Stimulated activated CD4-positive, alpha-beta T cell treated with anti-CD3 and anti-CD28 coated beads, Interleukin-15, amount 100 ng/mL, for 24 hours (primary cell): Measurements from ENCODE around the gene ST7.
"Not testable (repeated sequence)": the region's sequence is repeated elsewhere in the genome, so short reads cannot be mapped to it uniquely, and the experiment has no call there.

Experiments
- DNase-seq: peaks from one replicate; pipeline ENCODE4 v3.0.0-alpha.2; 2020

The ST7 gene

DNA sequence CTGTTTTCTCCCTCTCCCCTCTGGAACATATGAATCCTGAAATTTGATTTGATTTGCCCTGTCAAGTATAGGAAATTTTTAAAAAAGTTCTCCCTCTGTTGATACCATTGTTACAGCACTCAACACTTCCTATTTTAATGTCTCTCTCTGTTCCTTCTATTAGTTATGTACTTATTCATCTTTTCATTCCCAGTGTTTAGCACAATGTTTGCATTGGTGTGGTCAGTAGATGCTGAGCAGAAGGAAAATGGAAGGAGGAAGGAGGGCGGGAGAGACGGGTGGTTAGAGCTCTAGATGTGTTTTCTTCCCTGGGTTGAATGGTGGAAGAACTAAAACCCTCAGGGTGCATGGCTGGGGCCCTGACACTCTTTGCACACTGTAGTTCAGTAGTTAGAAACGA is 290.1 kb downstream of the ST7 start:
- no peak for DNase-seq

DNA sequence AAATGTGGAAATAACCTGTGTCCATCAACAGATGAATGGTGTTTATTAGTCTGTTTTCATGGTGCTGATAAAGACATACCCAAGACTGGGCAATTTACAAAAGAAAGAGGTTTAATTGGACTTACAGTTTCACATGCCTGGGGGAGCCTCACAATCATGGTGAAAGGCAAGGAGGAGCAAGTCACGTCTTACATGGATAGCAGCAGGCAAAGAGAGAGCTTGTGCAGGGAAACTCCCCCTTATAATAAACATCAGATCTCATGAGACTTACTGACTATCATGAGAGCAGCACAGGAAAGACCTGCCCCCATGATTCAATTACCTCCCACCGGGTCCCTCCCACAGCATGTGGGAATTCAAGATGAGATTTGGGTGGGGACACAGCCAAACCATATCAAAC is 292.4 kb downstream of the ST7 start:
- DNase-seq, result not testable (repeated sequence)

DNA sequence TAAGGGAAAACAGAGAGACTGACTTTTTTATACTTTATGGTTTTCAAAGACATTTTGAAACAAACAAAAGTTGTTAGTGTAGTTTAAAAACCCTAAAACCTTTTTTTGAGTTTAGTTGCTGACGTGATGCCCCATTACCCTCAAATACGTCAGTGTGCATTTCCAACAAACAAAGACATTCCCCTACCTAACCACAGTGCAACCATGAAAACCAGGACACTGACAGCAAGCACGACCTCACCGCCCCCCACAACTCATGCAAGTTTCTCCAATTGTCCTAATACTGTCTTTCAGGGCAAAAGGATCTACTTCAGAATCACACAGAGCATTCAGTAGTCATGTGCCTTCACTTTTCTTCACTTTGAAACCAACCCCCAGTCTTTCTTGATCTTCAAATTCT is 294.5 kb downstream of the ST7 start:
- DNase-seq, result no peak

DNA sequence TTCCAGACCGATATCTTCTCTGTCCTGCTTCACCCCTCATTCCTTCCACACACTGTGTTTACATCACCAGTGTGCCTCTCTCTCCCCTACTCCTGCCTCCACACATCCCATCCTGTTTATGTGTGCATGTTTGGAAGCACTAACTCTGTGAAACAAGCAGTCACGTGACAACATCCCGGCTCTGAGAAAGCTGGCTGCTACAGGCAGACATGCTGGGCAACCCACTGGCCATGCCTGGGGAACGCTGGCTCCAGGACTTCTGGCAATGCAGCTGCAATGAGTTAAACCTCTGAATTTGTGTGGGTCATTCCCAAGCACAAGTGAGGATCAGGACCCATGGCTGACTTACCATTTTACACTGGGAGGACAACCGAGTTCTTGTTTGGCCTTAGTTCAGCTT is 295.5 kb downstream of the ST7 start:
- DNase-seq, result no peak

DNA sequence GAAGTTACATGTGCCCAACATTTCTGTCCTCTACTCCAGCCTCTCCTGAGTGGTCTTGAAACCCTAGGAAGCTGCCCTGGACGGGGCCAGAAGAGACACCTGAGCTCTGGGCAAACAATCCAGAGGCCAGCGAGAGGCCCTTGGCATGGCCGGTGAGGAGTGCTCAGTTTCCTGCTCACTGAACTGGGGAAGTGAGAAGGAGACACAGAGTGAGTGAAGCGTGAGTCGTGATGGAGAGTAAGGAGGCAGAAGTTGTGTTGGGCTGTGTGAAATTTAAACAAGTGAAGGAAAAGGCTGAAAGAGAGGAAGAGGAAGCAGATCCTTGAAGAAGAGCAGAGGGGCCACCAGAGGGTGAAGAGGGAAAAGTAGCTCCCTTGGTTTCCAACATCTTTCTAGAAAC is 296.4 kb downstream of the ST7 start:
- no peak for DNase-seq

DNA sequence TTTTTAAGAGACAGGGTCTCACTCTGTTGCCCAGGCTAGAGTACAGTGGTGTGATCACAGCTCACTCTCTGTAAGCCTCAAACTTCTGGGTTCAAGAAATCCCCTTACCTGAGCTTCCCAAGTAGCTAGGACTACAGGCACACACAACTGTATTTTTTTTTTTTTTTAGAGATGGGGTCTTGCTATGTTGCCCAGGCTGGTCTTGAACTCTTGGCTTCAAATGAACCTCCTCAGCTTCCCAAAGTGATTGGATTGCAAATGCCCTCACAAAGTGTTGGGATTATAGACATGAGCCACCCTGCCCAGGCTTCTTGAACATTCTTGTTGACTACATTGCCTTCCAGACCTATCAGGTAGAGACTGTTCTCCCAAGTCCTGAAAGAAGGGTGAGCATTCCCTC is 296.9 kb downstream of the ST7 start:
- no peak for DNase-seq

DNA sequence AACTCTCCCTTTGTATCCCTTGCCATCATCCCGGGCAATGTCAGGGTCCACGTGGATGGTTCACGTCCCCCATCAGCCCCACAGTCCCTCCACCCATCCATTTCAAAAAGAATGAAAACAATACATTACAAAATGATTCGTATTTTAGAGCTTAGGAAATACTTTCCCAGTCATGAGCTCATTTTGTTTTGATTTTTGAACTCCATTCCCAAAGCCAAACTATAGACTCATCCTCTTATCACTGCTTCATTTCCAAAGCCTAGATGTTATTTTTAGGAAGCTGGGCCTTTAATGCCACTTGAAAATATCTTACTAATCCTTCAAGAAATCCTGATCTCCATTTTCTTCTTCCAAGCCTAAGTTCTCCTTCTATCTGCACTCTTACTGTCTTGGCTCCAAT is 297.5 kb downstream of the ST7 start:
- DNase-seq, result no peak

DNA sequence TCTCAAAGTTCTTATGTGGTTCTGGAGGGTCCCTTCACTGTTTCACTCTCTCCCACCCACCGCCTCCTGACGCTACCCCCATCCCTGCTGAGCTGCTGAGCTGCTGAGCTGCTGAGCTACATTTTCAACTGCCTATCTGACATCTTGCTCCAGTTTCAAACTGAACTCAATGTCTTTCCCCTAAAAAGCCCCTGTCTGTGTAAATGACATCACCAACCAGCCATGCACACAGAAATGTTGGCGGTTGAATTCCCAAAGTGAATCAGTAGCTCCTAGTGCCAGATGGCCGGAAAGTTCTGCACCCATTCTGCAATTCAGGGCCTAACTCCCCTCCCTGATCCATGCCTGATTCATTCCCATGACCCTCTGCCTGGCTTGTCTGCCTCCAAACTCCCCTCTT is 298.4 kb downstream of the ST7 start:
- DNase-seq, result no peak

DNA sequence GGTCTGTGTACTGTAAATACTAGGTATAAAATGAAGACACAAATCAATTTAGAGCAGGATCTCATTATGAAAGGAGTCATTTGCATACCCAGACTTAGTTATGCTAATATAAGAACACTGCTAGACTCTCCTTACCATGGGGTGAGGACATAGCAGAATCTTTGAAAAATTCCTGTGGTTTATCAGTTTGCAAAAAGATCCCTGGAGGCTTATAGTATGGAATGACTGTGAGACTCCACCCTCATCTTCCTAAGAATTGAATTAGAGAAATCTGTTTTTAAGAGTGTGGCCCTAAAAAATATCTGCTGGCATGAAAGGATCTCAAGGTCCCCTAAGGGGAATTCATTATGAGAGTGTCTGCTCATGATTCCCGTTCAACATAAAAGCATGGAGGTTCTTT is 306.3 kb downstream of the ST7 start:
- DNase-seq, result no peak

DNA sequence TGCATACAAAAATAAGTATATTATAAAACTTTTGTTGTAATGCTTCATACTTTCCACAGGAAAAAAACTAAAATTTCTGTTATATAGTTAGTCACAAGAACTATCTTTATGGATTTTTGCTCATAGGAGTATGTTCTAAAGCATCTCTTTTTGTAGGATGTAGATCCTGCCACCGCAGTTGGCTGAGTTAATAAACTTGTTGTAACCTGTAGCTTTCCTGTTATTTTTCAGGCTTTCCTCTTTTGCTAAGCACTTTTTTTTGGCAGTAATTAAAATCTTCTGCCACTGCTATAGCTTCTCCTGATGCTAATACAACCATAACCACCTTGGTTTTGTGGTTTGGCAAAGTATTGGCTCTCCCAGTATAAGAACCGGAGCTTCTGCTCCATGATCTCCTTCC is 309.2 kb downstream of the ST7 start:
- no peak for DNase-seq

DNA sequence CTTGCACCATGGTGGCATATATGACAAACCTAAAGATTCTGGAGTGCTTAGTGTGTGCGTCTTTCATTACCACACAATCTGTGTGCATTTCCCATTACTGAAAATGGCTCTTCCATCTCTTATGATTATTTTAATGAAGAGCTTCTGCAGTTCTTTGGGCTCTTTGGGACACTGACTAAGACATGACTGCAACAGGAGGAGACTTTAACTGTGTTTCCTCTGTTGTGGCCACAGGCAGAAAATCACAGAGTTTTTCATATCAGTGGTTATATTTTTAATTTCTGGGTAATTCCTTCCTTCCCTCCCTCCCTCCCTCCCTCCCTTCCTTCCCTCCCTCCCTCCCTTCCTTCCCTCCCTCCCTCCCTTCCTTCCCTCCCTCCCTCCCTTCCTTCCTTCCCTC is 311.4 kb downstream of the ST7 start:
- no peak for DNase-seq

DNA sequence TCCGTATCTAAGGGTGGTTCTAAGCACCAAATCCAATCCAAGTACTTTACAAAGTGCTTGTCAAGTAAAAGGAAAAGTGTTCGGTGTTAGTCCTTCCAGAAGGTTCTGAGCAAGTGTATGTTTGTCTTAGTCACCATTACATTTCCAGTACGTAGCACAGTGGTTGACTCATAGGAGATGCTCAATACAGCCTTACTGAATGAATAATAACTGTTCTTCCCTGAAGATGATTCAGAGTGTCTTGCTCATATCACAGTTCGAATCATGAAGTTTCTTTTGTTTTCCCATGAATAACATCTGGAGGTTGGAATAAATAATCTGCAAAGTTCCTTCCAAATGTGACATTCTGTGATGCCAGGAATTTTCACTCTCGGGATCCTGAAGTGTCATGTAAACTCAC is 316.1 kb downstream of the ST7 start:
- DNase-seq, result no peak

DNA sequence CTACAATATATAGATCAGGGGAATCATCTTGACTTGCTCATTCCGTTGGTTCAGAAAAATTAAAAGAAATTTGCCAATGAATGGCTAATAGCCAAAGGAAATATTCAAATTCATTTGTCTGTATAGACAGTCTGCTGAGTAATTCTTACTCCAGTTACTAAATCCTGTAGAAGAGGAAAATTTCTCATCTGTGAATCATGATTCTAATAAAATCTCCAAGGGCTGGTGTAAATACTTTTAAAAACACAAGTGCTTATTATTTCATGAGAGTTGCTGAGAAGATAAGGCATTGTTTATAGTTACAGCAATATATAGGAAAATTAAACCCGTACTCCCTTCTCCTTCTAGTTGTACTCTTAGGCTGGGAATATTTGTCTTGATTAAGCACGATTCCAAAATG is 316.6 kb downstream of the ST7 start:
- DNase-seq, result no peak

DNA sequence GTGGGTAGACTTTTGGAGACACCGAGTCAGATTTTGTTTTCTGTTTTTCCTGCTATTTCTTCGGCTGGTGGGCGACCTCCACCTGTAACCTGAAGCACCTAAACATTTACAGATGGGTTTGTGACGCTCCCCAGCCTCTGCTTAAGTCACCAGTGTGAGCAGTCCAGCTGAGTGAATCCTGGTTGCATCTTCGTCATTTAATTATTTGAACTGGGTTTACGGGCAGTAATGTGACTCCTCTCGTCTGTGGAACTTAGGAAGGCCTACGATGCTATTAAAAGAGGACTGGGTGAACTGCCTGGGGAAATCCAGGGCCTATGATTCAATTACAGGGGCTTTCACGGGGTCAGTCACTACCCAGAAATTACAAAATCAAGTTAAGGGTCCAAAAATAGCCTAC is 317.1 kb downstream of the ST7 start:
- DNase-seq, result no peak

DNA sequence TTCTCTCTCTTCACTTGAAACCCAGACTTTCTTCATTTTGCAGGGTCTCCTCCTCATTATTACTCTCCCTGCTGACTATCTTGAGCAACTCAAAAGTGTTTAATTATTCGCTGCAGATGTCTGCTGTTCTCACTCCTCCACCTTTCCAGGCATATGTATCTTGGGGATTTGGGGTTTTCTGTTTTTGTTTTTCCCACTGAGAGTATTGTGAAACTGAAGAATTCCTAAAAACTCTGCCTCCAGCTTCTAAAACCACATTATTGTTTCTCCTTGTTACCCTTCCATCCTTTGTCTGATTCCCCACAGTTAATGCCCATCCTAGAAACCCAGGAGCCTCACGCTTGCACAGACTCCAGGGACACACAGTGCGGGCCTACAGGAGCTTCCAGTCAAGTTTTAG is 318.3 kb downstream of the ST7 start:
- DNase-seq, result no peak

DNA sequence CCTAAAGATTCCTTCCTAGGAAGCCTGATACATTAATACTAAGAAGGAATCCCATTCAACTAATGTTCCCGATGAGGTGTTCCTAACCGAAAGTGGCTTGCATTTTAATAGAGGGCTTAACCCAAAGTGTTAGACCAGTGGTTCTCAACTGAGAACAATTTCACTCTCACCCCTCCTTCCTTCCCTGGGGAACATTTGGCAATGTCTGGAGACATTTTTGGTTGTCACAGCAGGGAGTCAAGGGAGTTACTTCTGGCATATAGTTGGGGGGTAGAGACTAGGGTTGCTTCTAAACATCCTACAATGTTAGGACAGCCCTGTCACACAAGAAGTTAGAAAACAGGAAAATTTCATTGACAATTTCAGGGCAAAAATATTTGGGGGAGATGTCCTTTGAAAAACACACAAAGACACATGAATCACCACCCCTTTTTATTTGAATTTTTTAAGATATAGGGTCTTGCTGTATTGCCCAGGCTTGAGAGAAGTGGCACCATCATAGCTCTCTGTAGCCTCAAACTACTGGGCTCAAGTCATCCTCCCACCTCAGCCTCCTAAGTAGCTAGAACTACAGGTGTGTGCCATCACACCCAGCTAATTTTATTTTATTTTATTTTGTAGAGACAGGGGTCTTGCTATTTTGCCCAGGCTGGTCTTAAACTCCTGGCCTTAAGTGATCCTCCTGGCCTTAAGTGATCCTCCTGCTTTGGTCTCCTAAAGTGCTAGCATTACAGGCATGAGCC is 318.9 kb downstream of the ST7 start:
- DNase-seq, result no peak

DNA sequence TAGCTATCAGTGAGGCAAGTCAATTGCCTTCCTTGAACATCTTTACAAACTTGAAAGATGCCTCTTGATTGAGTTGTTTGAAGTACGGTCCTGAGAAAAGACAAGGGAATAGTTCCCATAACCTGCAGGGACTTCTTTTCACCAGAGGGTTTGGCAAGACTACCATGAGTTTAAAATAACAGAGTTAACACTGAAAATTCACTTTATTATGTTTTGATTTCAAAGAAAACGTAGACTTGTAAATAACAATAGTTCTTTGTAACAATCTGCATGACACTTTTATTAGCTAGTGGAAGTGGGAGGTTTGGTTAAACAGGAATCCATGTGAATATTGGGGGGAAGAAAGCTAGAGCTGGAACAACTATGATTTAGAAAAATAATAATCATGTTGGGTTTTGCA is 320.0 kb downstream of the ST7 start:
- no peak for DNase-seq

DNA sequence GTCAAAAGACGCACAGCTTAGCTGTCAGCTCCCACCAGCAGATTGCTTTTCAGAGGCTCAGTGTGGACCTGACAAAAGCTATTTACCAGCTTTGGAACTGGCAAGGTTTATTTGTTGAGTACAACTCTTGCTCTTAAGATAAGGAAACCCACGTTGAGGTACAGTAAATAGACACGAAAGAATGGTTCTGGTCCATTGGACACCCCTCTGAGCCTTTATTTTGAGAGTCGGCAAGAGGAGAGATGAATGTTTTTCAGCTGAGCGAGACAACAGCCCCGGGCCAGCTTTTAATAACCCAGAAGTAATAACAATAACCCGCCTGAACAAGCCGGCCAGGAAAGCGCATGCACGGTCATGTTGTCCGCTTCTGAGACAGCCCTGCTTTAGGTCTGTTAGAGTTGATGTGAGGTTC is 320.5 kb downstream of the ST7 start:
- no peak for DNase-seq

DNA sequence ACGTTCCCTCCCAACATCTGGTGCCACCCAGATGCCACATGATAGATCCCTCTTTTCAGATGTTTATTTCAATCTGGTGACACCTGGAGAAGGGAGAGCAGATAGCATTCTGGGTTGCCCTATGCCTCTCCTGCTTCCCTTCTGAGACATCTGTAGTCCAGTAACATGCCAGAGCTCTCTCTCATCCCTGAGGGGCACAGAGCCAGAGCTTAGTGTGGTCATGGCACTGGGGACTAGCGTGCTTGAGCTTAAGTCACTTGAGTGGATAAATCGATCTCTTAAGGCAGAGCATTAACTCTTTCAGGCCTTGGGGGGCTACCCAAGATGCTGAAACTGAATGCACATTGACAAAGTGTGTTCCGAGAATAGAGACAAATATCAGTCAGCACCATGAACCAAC is 321.6 kb downstream of the ST7 start:
- DNase-seq, result no peak

DNA sequence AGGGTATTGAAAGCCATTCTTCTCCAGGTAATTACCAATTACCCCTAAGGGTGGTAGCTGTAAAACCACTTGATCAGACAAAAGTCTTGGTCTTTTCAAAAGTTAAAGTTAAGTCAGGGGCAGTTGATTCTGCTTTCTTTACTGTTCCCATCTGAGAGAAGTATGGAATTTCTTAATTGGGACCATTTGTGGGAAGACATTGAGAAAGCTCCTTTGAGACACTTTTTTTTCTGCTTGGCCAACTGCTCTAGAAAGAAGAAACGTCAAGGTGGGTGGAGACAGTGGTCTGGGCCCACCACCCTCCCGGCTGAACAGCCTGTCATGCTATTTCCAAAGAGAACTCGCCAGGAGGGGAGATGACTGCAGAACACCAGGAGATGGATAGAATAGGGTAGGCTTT is 324.3 kb downstream of the ST7 start:
- no peak for DNase-seq

DNA sequence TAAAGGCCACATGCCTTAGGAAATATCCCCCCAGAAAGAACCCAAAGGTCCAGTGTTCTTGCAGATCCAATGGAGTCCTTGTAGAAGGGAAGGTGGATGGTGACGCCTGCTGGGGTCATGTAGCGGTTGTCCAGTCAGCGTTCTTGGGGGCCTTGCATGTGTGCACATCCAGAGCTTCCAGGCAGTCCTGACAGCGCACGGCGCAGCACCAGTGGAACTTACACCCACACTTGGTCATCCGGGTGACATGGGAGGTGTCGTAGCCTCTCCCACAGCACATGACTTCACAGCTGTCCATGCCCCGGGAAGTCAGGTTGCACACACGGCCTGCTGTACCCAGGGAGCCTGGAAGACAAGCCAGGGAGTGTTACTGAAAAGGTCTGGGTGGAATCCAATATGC is 324.7 kb downstream of the ST7 start:
- no peak for DNase-seq

DNA sequence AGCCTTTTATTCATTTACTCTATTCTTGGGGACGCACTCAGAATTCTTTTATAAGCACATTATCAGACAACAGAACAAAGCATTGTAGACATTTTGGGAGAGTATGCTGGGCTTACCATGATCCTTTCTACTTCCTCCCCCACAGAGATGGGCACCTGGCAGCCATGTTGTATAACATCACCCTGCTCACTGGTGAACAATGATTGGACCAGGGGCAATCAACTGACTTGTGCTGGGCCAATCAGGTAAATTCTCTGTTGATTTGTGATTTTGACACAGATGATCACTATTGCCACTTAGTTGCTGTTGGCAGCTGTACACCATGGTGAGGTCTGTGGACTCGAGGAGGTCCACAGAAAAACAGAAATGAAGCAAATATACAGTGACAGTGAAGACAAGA is 325.9 kb downstream of the ST7 start:
- no peak for DNase-seq
